Aorta (tissue), 5 donors: ENCODE measurements around the gene CHN2. TPM values are rescaled to one million over a fixed set of nuclear protein-coding genes. Genes with fewer than 3 reads are reported as not detected.

Experiments
- ATAC-seq: fragments of 200-7000 bp; cut with Tn5 transposase; one replicate; pipeline ENCODE4 v1.9.1; 2022; ENCODE audit warnings: moderate library complexity; ENCODE audit not compliant: low FRiP score
- DNase-seq, 2 donors: peaks; one replicate each; pipeline ENCODE4 v3.0.0-alpha.2; 2020
- H3K27ac ChIP-seq, 2 donors: one replicate each; pipeline ENCODE4 v1.5.1; 2013; ENCODE audit warnings: low read length in 2 of 2, mild to moderate bottlenecking in 2 of 2, moderate library complexity in 2 of 2, control low read depth in 1 of 2, inconsistent platforms in 1 of 2, low read depth in 1 of 2
- H3K27me3 ChIP-seq, 2 donors: one replicate each; pipeline ENCODE4 v1.6.1; 2013; ENCODE audit warnings: control low read depth in 1 of 2, low read length in 1 of 2, mild to moderate bottlenecking in 1 of 2, moderate library complexity in 1 of 2; ENCODE audit not compliant: insufficient read depth in 2 of 2, control insufficient read depth in 1 of 2
- H3K36me3 ChIP-seq, 2 donors: one replicate each; pipeline ENCODE4 v1.6.1; 2013; ENCODE audit warnings: control low read depth in 1 of 2, low read length in 1 of 2, mild to moderate bottlenecking in 1 of 2; ENCODE audit not compliant: insufficient read depth in 2 of 2, control insufficient read depth in 1 of 2
- H3K4me1 ChIP-seq, 2 donors: one replicate each; pipeline ENCODE4 v1.6.1; 2013; ENCODE audit warnings: low read length in 2 of 2, control low read depth in 1 of 2, mild to moderate bottlenecking in 1 of 2, moderate library complexity in 1 of 2; ENCODE audit not compliant: insufficient read depth in 2 of 2, control insufficient read depth in 1 of 2
- H3K4me3 ChIP-seq, 2 donors: one replicate each; pipeline ENCODE4 v1.5.1; 2013; ENCODE audit warnings: low read length in 2 of 2, control low read depth in 1 of 2, mild to moderate bottlenecking in 1 of 2
- H3K9me3 ChIP-seq: one replicate; pipeline ENCODE4 v1.6.1; 2013; ENCODE audit warnings: mild to moderate bottlenecking, low read length; ENCODE audit not compliant: control insufficient read depth
- WGBS, 2 donors: extraction: QIAGEN DNeasy Blood & Tissue Kit; methylation state at CpG; one replicate each; pipeline ENCODE4 v1.1.7; 2013; 5-methylcytosine and 5-hydroxymethylcytosine counted together
- intact Hi-C, 2 donors: fragments of 100-400 bp; cut with DNase I; formaldehyde crosslinking; loops; one replicate each; pipeline versions ENCODE4 v1.14.2 to v1.15.0; 2022
- polyA plus RNA-seq, 2 donors: library from polyadenylated mRNA; stranded (reverse); fragments of 200-250 nt; gene quantifications; one replicate each; pipeline ENCODE4 v1.2.3, GENCODE V29; 2013
- total RNA-seq, 2 donors: library from RNA; stranded (reverse); fragmentation: NEBNext Ultra II Directional; extraction: Animal tissue kit (Norgen Biotek cat#: 25700); gene quantifications; one replicate each; pipeline ENCODE4 v1.2.1, GENCODE V29; 2021
- donor health status: healthy with polysubstance abuse.
- donor health status: Bipolar disorder and iron deficiency.
- donor health status: DM: no; HTN: no; CAD: no.
- donor health status: DM: no; HTN: no; CAD: no.
- donor health status: DM: yes; HTN: yes; CAD: no.

The CHN2 gene
- total and polyA plus RNA-seq, 4 donors: 0.61 to 23.2 (median 14.8) TPM

GRCh38 chr7:29277436-29278215, 83.1 kb downstream of the CHN2 start:
- ATAC-seq: no peak
- DNase-seq: no peak
- Histone ChIP-seq H3K4me1 (no peaks in the 10 kb centered on the region), H3K27me3 (no peaks in the 10 kb centered on the region), H3K4me3 (no peak overlapping the region), H3K9me3 (no peaks in the 10 kb centered on the region), H3K27ac (no peak overlapping the region), H3K36me3 (no peaks in the 10 kb centered on the region)
- intact Hi-C loops: no loop called here
- WGBS, 2 donors: 92 to 94% methylated on average over 6 of the region's 6 CpGs

GRCh38 chr7:29278337-29279069, 83.9 kb downstream of the CHN2 start:
- Histone ChIP-seq H3K9me3 (no peaks in the 10 kb centered on the region), H3K36me3 (no peaks in the 10 kb centered on the region), H3K4me3 (no peak overlapping the region), H3K4me1 (no peaks in the 10 kb centered on the region), H3K27ac (no peak overlapping the region), H3K27me3 (no peaks in the 10 kb centered on the region)
- WGBS, 2 donors: 80 to 81% methylated on average over 9 of the region's 9 CpGs
- DNase-seq (no peak), ATAC-seq (no peak)
- intact Hi-C loops: no loop called here

- no peak for ATAC-seq
These were observed 87.4 kb downstream of the CHN2 start for GRCh38 chr7:29281782-29282541.

GRCh38 chr7:29282819-29283414, 88.3 kb downstream of the CHN2 start:
- WGBS, 2 donors: 74 to 78% methylated on average over 13 of the region's 13 CpGs
- no peak for DNase-seq
- no peak for ATAC-seq
- H3K27me3 ChIP-seq: no peaks in the 10 kb centered on the region
- H3K36me3 ChIP-seq: no peaks in the 10 kb centered on the region
- H3K4me1 ChIP-seq: no peaks in the 10 kb centered on the region
- H3K4me3 ChIP-seq: no peak overlapping the region
- intact Hi-C loops: no loop called here
- H3K27ac ChIP-seq: no peak overlapping the region
- no peaks in the 10 kb centered on the region for H3K9me3 ChIP-seq

More at GRCh38 chr7:29281782-29282541, 87.4 kb downstream of the CHN2 start:
- Histone ChIP-seq H3K27me3 (no peaks in the 10 kb centered on the region), H3K4me3 (no peak overlapping the region), H3K27ac (no peak overlapping the region), H3K36me3 (no peaks in the 10 kb centered on the region), H3K9me3 (no peaks in the 10 kb centered on the region), H3K4me1 (no peaks in the 10 kb centered on the region)
- WGBS, 2 donors: 29 to 42% methylated on average over 12 of the region's 12 CpGs
- peak in 1 of 2 donors; percentile 64 for DNase-seq
- intact Hi-C loops: no loop called here

GRCh38 chr7:29284696-29285443, 90.3 kb downstream of the CHN2 start:
- Histone ChIP-seq H3K27me3 (no peaks in the 10 kb centered on the region), H3K9me3 (no peaks in the 10 kb centered on the region), H3K4me1 (no peaks in the 10 kb centered on the region), H3K36me3 (no peaks in the 10 kb centered on the region), H3K27ac (no peak overlapping the region), H3K4me3 (no peak overlapping the region)
- DNase-seq (no peak), ATAC-seq (no peak)
- WGBS, 2 donors: 72% methylated on average over 6 of the region's 6 CpGs
- intact Hi-C loops: no loop called here

- 77 to 83% methylated on average over 4 of the region's 4 CpGs for WGBS, 2 donors
These were observed 90.8 kb downstream of the CHN2 start for GRCh38 chr7:29285444-29285793.

GRCh38 chr7:29285861-29286260, 91.3 kb downstream of the CHN2 start:
- H3K27ac ChIP-seq: no peak overlapping the region
- no peak for ATAC-seq
- H3K4me1 ChIP-seq: no peaks in the 10 kb centered on the region
- 93 to 95% methylated on average over 3 of the region's 3 CpGs for WGBS, 2 donors
- H3K9me3 ChIP-seq: no peaks in the 10 kb centered on the region
- H3K4me3 ChIP-seq: no peak overlapping the region
- intact Hi-C loops: no loop called here
- no peaks in the 10 kb centered on the region for H3K36me3 ChIP-seq
- no peak for DNase-seq
- H3K27me3 ChIP-seq: no peaks in the 10 kb centered on the region

More at GRCh38 chr7:29285444-29285793, 90.8 kb downstream of the CHN2 start:
- DNase-seq (no peak), ATAC-seq (no peak)
- Histone ChIP-seq H3K27me3 (no peaks in the 10 kb centered on the region), H3K27ac (no peak overlapping the region), H3K4me1 (no peaks in the 10 kb centered on the region), H3K9me3 (no peaks in the 10 kb centered on the region), H3K4me3 (no peak overlapping the region), H3K36me3 (no peaks in the 10 kb centered on the region)
- intact Hi-C loops: no loop called here

- Histone ChIP-seq H3K4me1 (no peaks in the 10 kb centered on the region), H3K36me3 (no peaks in the 10 kb centered on the region), H3K4me3 (no peak overlapping the region), H3K9me3 (no peaks in the 10 kb centered on the region), H3K27ac (no peak overlapping the region), H3K27me3 (no peaks in the 10 kb centered on the region)
- DNase-seq (no peak), ATAC-seq (no peak)
- WGBS, 2 donors: 5 to 6% methylated on average over 1 of the region's 1 CpG
- intact Hi-C loops: no loop called here
These were observed 92.8 kb downstream of the CHN2 start for GRCh38 chr7:29287366-29287765.
